ENCODE results near the gene YIPF1. TPM values are rescaled to one million over a fixed set of nuclear protein-coding genes. Genes with fewer than 3 reads are reported as not detected.

YIPF1 gene
- total RNA-seq, 1 donor from 2014 or later: 27.1 TPM

DNA sequence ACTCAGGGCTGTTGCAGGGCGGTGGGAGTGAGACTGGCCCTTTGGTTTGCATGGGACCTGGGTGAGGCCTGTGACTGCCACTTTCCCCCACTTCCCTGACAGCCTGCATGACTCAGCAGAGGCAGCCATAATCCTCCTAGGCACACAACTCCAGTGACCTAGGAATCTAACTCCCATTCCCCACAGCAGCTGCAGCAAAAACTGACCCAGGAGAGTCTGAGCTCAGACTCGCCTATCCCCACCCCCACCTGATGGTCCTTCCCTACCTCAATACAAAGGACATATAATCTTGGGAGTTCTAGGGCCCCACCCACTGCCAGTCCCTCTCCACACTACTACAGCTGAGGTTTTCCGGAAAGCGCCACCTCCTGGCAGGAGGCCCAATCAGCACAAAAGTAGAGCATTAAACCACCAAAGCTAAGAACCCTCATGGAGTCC lies 78.2 kb downstream of the YIPF1 start:
- Mint-ChIP-seq H3K4me3 (ENCODE audit: unreplicated experiment) (no peak overlapping the region), H3K9me3 (ENCODE audit: unreplicated experiment) (no peaks in the 10 kb centered on the region), H3K4me1 (ENCODE audit: low read depth, unreplicated experiment) (peaks cover 9% of the 10 kb centered on the region), H3K27me3 (ENCODE audit: low read depth, unreplicated experiment) (no peaks in the 10 kb centered on the region), H3K36me3 (ENCODE audit: low read depth, unreplicated experiment) (peaks cover 17% of the 10 kb centered on the region), H3K27ac (ENCODE audit: unreplicated experiment) (peak overlapping the region; percentile 22)
- Histone ChIP-seq H3K4me3 (ENCODE audit: insufficient read depth, low read depth, low read length) (no peak overlapping the region), H3K9me3 (ENCODE audit: insufficient read depth, low read depth, low read length) (no peaks in the 10 kb centered on the region), H2AFZ (ENCODE audit: low read depth, low read length) (no peak overlapping the region), H3K36me3 (ENCODE audit: insufficient read depth, low read length) (no peaks in the 10 kb centered on the region), H4K20me1 (ENCODE audit: insufficient read depth, low read length) (no peaks in the 10 kb centered on the region), H3K27me3 (ENCODE audit: insufficient read depth, low read length) (no peaks in the 10 kb centered on the region), H3K9ac (ENCODE audit: low read length) (no peak overlapping the region), H3K4me2 (ENCODE audit: low read length) (no peak overlapping the region), H3K27ac (ENCODE audit: low read depth, low read length) (no peak overlapping the region), H3K79me2 (ENCODE audit: insufficient read depth, low read length) (peaks cover 4% of the 10 kb centered on the region), H3K4me1 (ENCODE audit: insufficient read depth, low read length) (peaks cover 3% of the 10 kb centered on the region)
- no peak for DNase-seq (ENCODE audit: low read depth)
- no peak for FAIRE-seq
- TF ChIP-seq, protein P1, sequence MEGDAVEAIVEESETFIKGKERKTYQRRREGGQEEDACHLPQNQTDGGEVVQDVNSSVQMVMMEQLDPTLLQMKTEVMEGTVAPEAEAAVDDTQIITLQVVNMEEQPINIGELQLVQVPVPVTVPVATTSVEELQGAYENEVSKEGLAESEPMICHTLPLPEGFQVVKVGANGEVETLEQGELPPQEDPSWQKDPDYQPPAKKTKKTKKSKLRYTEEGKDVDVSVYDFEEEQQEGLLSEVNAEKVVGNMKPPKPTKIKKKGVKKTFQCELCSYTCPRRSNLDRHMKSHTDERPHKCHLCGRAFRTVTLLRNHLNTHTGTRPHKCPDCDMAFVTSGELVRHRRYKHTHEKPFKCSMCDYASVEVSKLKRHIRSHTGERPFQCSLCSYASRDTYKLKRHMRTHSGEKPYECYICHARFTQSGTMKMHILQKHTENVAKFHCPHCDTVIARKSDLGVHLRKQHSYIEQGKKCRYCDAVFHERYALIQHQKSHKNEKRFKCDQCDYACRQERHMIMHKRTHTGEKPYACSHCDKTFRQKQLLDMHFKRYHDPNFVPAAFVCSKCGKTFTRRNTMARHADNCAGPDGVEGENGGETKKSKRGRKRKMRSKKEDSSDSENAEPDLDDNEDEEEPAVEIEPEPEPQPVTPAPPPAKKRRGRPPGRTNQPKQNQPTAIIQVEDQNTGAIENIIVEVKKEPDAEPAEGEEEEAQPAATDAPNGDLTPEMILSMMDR (IDR thresholded peaks at IDR 0.05; ENCODE audit: insufficient read depth, low read depth, low read length): no peak
- TF ChIP-seq EZH2 (IDR thresholded peaks at IDR 0.05; ENCODE audit: insufficient read depth, low read length): no peak

DNA sequence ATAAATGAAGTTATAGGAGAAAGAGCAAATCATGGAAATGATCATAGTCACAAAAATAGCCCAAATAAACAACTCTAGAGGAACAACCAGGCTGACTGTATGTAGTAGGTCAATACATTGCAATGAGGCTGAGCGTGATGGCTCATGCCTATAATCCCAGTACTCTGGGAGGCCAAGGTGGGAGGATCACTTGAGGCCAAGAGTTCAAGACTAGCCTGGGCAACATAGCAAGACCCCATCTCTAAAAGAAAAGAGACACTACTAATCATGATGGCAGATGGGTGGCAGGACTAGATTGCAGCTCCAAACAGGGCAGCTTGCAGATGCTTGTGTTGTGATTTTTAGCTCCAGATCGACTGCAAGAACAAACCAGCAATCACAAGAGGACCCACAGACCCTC lies 79.1 kb downstream of the YIPF1 start:
- Histone ChIP-seq H3K4me3 (ENCODE audit: insufficient read depth, low read depth, low read length) (no peak overlapping the region), H3K9ac (ENCODE audit: low read length) (no peak overlapping the region), H3K27ac (ENCODE audit: low read depth, low read length) (no peak overlapping the region), H3K27me3 (ENCODE audit: insufficient read depth, low read length) (no peaks in the 10 kb centered on the region), H3K4me2 (ENCODE audit: low read length) (no peak overlapping the region), H3K4me1 (ENCODE audit: insufficient read depth, low read length) (peaks cover 3% of the 10 kb centered on the region), H3K79me2 (ENCODE audit: insufficient read depth, low read length) (peaks cover 4% of the 10 kb centered on the region), H2AFZ (ENCODE audit: low read depth, low read length) (no peak overlapping the region), H4K20me1 (ENCODE audit: insufficient read depth, low read length) (no peaks in the 10 kb centered on the region), H3K36me3 (ENCODE audit: insufficient read depth, low read length) (no peaks in the 10 kb centered on the region), H3K9me3 (ENCODE audit: insufficient read depth, low read depth, low read length) (no peaks in the 10 kb centered on the region)
- FAIRE-seq (no peak), DNase-seq (ENCODE audit: low read depth) (no peak)
- peaks cover 16% of the 10 kb centered on the region for H3K36me3 Mint-ChIP-seq (ENCODE audit: low read depth, unreplicated experiment)
- H3K27ac Mint-ChIP-seq (ENCODE audit: unreplicated experiment): no peak overlapping the region
- no peak overlapping the region for H3K4me3 Mint-ChIP-seq (ENCODE audit: unreplicated experiment)
- H3K9me3 Mint-ChIP-seq (ENCODE audit: unreplicated experiment): no peaks in the 10 kb centered on the region
- TF ChIP-seq, protein P1 (IDR thresholded peaks at IDR 0.05; ENCODE audit: insufficient read depth, low read depth, low read length): no peak
- TF ChIP-seq EZH2 (IDR thresholded peaks at IDR 0.05; ENCODE audit: insufficient read depth, low read length): no peak
- peaks cover 9% of the 10 kb centered on the region for H3K4me1 Mint-ChIP-seq (ENCODE audit: low read depth, unreplicated experiment)
- no peaks in the 10 kb centered on the region for H3K27me3 Mint-ChIP-seq (ENCODE audit: low read depth, unreplicated experiment)

- H3K27ac ChIP-seq (ENCODE audit: low read depth, low read length): no peak overlapping the region
- H3K79me2 ChIP-seq (ENCODE audit: insufficient read depth, low read length): peaks cover 2% of the 10 kb centered on the region
- no peak for TF ChIP-seq EZH2 (IDR thresholded peaks at IDR 0.05; ENCODE audit: insufficient read depth, low read length)
- TF ChIP-seq, protein P1 (IDR thresholded peaks at IDR 0.05; ENCODE audit: insufficient read depth, low read depth, low read length): no peak
- H3K4me1 ChIP-seq (ENCODE audit: insufficient read depth, low read length): peaks cover 3% of the 10 kb centered on the region
- Mint-ChIP-seq H3K27me3 (ENCODE audit: low read depth, unreplicated experiment) (no peaks in the 10 kb centered on the region), H3K4me1 (ENCODE audit: low read depth, unreplicated experiment) (peaks cover 9% of the 10 kb centered on the region), H3K36me3 (ENCODE audit: low read depth, unreplicated experiment) (peaks cover 16% of the 10 kb centered on the region), H3K9me3 (ENCODE audit: unreplicated experiment) (no peaks in the 10 kb centered on the region), H3K4me3 (ENCODE audit: unreplicated experiment) (no peak overlapping the region), H3K27ac (ENCODE audit: unreplicated experiment) (no peak overlapping the region)
- H4K20me1 ChIP-seq (ENCODE audit: insufficient read depth, low read length): no peaks in the 10 kb centered on the region
- H3K36me3 ChIP-seq (ENCODE audit: insufficient read depth, low read length): no peaks in the 10 kb centered on the region
- FAIRE-seq: no peak
- no peak for DNase-seq (ENCODE audit: low read depth)
- no peaks in the 10 kb centered on the region for H3K9me3 ChIP-seq (ENCODE audit: insufficient read depth, low read depth, low read length)
- H3K9ac ChIP-seq (ENCODE audit: low read length): no peak overlapping the region
- no peak overlapping the region for H3K4me3 ChIP-seq (ENCODE audit: insufficient read depth, low read depth, low read length)
- H2AFZ ChIP-seq (ENCODE audit: low read depth, low read length): no peak overlapping the region
- H3K4me2 ChIP-seq (ENCODE audit: low read length): no peak overlapping the region
- no peaks in the 10 kb centered on the region for H3K27me3 ChIP-seq (ENCODE audit: insufficient read depth, low read length)
These were observed 79.6 kb downstream of the YIPF1 start for GRCh38 chr1:53810007-53810406.
